Measurements from ENCODE around the gene HJURP. TPM values are rescaled to one million over a fixed set of nuclear protein-coding genes. Genes with fewer than 3 reads are reported as not detected.

The HJURP gene
- polyA plus RNA-seq, 3 donors, result not detected

DNA sequence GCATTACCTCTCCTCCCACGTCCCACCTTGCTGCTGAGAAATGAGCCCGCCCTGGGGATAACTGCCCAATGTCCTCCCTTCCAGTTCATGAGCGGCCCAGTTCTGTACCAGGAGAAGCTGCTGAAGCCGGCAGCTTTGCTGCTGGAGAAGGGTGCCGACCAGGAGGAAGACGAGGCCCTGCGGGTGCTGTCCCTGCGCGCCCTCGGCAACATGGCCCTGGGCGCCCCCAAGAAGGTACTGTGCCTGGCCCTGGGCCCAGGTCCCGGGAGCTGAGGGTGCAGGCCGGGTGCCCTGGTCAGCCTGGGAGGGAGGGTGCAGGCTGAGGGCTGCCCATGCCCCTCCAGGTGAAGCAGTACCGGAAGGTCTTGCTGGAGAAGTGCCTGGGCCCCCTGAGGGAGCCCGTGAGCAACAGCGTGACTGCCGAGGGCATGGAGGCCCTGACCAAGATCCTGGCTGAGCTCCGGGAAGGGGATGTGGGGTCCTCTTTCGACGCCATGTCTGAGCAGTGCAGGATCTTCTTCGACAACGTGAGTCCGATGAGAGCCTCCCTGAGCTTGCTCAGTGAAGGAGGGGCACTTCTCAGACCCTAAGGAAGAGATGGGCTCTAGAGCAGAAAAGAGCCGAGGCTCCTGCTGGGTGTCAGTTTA, 25.7 kb downstream of the HJURP start:
- no peak overlapping the region for H3K27ac ChIP-seq (ENCODE audit: low read depth in 1 of 2, low read length in 2 of 2)

GRCh38 chr2:233824373-233824772, 30.0 kb downstream of the HJURP start:
- no peaks in the 10 kb centered on the region for H3K36me3 ChIP-seq (replicated peaks in 1 of 2; ENCODE audit: control insufficient read depth in 1 of 2, insufficient read depth in 2 of 2, low read length in 2 of 2)
- no peaks in the 10 kb centered on the region for H3K79me2 ChIP-seq (ENCODE audit: insufficient read depth, low read length)
- no peak overlapping the region for H3K4me2 ChIP-seq (replicated peaks; ENCODE audit: extremely low read depth, low read length, poor library complexity, severe bottlenecking)
- H3K4me3 Mint-ChIP-seq, result no peak overlapping the region
- H3K9me3 Mint-ChIP-seq, result peaks cover 0 to 8% (median 0%) of the 10 kb centered on the region in 7 donors
- H3K4me1 ChIP-seq (ENCODE audit: control insufficient read depth in 1 of 2, insufficient read depth in 2 of 2, low read length in 2 of 2), result peaks cover 4 to 8% of the 10 kb centered on the region in 2 donors
- no peak overlapping the region for H3K4me3 ChIP-seq (replicated peaks in 1 of 3; ENCODE audit: low read depth in 2 of 3, low read length in 3 of 3)
- no peak for TF ChIP-seq CTCF (IDR thresholded peaks at IDR 0.05)
- H3K9ac ChIP-seq (ENCODE audit: insufficient read depth, low read length, poor library complexity, severe bottlenecking), result no peak overlapping the region
- no peaks in the 10 kb centered on the region for H3K9me3 ChIP-seq (replicated peaks in 1 of 2; ENCODE audit: control insufficient read depth in 1 of 2, insufficient read depth in 1 of 2, low read length in 2 of 2)
- intact Hi-C loops (cut with micrococcal nuclease), result no loop called here
- peak overlapping the region in 1 of 7 donors; percentile 57 for H3K27ac Mint-ChIP-seq
- H3K27ac ChIP-seq (ENCODE audit: low read depth in 1 of 2, low read length in 2 of 2), result no peak overlapping the region
- no peak for DNase-seq
- H2AFZ ChIP-seq (ENCODE audit: insufficient read depth, low read depth, low read length, poor library complexity, severe bottlenecking), result no peak overlapping the region
- no peaks in the 10 kb centered on the region for H3K27me3 ChIP-seq (ENCODE audit: control insufficient read depth in 2 of 2, insufficient read depth in 2 of 2, low read length in 2 of 2)
- no peaks in the 10 kb centered on the region for H3K36me3 Mint-ChIP-seq
- H4K20me1 ChIP-seq (ENCODE audit: insufficient read depth, low read length), result no peaks in the 10 kb centered on the region
- peaks cover 5 to 6% (median 5%) of the 10 kb centered on the region in 3 donors for H3K27me3 Mint-ChIP-seq (ENCODE audit: low read depth in 3 of 3)
- peaks cover 7% of the 10 kb centered on the region for H3K4me1 Mint-ChIP-seq
- WGBS (ENCODE audit: insufficient coverage), result 97% methylated on average over 5 of the region's 7 CpGs

More for the DNA sequence above, 25.7 kb downstream of the HJURP start:
- intact Hi-C loops (cut with micrococcal nuclease), result no loop called here
- no peak overlapping the region for H3K4me3 ChIP-seq (replicated peaks in 1 of 3; ENCODE audit: low read depth in 2 of 3, low read length in 3 of 3)
- H3K27me3 Mint-ChIP-seq (ENCODE audit: low read depth in 3 of 3), result peaks cover 3 to 6% (median 5%) of the 10 kb centered on the region in 3 donors
- WGBS (ENCODE audit: insufficient coverage), result 94% methylated on average over 23 of the region's 24 CpGs
- no peaks in the 10 kb centered on the region for H3K9me3 ChIP-seq (replicated peaks in 1 of 2; ENCODE audit: control insufficient read depth in 1 of 2, insufficient read depth in 1 of 2, low read length in 2 of 2)
- no peak for TF ChIP-seq CTCF (IDR thresholded peaks at IDR 0.05)
- no peak overlapping the region for H3K4me2 ChIP-seq (replicated peaks; ENCODE audit: extremely low read depth, low read length, poor library complexity, severe bottlenecking)
- peaks cover under 1 to 5% of the 10 kb centered on the region in 2 donors for H3K36me3 Mint-ChIP-seq
- no peak overlapping the region for H2AFZ ChIP-seq (ENCODE audit: insufficient read depth, low read depth, low read length, poor library complexity, severe bottlenecking)
- no peak overlapping the region for H3K9ac ChIP-seq (ENCODE audit: insufficient read depth, low read length, poor library complexity, severe bottlenecking)
- H3K79me2 ChIP-seq (ENCODE audit: insufficient read depth, low read length), result no peaks in the 10 kb centered on the region
- no peak overlapping the region for H3K27ac Mint-ChIP-seq
- DNase-seq, result no peak
- no peaks in the 10 kb centered on the region for H3K4me1 Mint-ChIP-seq
- H3K4me1 ChIP-seq (ENCODE audit: control insufficient read depth in 1 of 2, insufficient read depth in 2 of 2, low read length in 2 of 2), result no peaks in the 10 kb centered on the region
- H3K4me3 Mint-ChIP-seq, result no peak overlapping the region
- peaks cover 0 to 8% (median 0%) of the 10 kb centered on the region in 7 donors for H3K9me3 Mint-ChIP-seq
- peaks cover under 1 to 2% of the 10 kb centered on the region in 2 donors for H3K36me3 ChIP-seq (replicated peaks in 1 of 2; ENCODE audit: control insufficient read depth in 1 of 2, insufficient read depth in 2 of 2, low read length in 2 of 2)
- no peaks in the 10 kb centered on the region for H4K20me1 ChIP-seq (ENCODE audit: insufficient read depth, low read length)
- no peaks in the 10 kb centered on the region for H3K27me3 ChIP-seq (ENCODE audit: control insufficient read depth in 2 of 2, insufficient read depth in 2 of 2, low read length in 2 of 2)
